ENCODE measurements around the gene FNDC3B. TPM values are rescaled to one million over a fixed set of nuclear protein-coding genes. Genes with fewer than 3 reads are reported as not detected.

Gene FNDC3B
- total RNA-seq, 1 donor from 2014 or later, result 68.5 TPM

DNA sequence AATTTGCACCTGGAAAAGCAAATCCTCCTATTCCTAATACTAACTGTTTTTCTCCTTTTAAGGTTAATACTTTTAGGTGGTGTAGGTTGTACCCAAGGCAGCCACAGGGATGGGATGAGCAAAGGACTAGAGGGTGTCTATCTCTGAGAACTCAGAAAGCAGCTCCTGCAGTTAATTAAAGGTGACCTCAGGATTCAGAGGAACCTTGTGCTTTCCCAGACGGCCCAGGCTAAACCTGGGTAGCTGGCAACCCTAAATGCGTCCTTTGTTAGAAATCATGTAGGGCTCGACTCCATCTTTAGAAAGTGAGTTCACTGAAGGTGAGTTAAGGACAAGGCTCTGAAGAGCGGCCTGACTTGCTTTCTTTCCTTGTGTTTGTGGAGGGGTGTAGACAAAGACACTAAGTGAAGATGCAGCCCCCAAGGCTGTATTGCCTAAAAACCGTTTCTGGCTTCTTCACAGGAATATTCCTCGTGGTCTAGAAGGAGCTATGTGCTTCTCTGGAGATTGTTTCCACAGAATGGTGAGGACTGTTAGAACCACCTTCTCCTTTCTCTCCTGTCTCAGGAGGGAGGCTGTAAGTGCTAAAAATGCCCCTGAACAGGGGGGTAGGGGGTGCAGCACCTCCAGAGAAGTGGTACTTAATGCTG, 14.9 kb downstream of the FNDC3B start:
- Histone ChIP-seq H3K9me3 (no peaks in the 10 kb centered on the region), H3K4me1 (peaks cover 56% of the 10 kb centered on the region), H3K27ac (no peak overlapping the region), H3K36me3 (no peaks in the 10 kb centered on the region), H3K27me3 (no peaks in the 10 kb centered on the region), H3K4me3 (no peak overlapping the region)
- DNase-seq (ENCODE audit: extremely low spot score in 2 of 2), result no peak
- intact Hi-C loops (cut with DNase I), result no loop called here
- TF ChIP-seq POLR2AphosphoS5 (IDR thresholded peaks at IDR 0.05; ENCODE audit: insufficient read depth in 1 of 2, low read depth in 1 of 2), result no peak
- no peak for TF ChIP-seq POLR2A (IDR thresholded peaks at IDR 0.05)
- TF ChIP-seq, protein P1, sequence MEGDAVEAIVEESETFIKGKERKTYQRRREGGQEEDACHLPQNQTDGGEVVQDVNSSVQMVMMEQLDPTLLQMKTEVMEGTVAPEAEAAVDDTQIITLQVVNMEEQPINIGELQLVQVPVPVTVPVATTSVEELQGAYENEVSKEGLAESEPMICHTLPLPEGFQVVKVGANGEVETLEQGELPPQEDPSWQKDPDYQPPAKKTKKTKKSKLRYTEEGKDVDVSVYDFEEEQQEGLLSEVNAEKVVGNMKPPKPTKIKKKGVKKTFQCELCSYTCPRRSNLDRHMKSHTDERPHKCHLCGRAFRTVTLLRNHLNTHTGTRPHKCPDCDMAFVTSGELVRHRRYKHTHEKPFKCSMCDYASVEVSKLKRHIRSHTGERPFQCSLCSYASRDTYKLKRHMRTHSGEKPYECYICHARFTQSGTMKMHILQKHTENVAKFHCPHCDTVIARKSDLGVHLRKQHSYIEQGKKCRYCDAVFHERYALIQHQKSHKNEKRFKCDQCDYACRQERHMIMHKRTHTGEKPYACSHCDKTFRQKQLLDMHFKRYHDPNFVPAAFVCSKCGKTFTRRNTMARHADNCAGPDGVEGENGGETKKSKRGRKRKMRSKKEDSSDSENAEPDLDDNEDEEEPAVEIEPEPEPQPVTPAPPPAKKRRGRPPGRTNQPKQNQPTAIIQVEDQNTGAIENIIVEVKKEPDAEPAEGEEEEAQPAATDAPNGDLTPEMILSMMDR (IDR thresholded peaks at IDR 0.05), result no peak

DNA sequence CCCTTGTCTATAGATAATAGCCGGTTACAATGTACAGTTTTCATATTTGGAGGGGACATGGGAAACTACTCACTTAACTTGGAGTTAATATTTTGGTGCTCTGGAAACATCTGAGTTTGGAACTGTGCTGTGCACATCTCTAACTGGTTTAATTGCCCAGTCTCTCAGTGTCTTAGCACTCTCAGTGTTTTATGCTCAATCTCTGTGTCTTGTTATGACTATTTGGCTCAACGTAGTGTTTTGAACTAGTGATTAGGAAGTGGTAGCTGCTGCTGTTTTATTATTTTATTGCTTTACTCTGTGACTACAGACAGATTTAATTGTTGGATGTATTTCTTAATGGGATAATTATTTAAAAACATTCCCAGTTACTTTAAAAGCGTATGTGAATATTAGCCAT, 17.0 kb downstream of the FNDC3B start:
- intact Hi-C loops (cut with DNase I), result no loop called here
- H3K4me3 ChIP-seq, result no peak overlapping the region
- H3K27me3 ChIP-seq, result no peaks in the 10 kb centered on the region
- TF ChIP-seq POLR2A (IDR thresholded peaks at IDR 0.05) (no peak), POLR2AphosphoS5 (IDR thresholded peaks at IDR 0.05; ENCODE audit: insufficient read depth in 1 of 2, low read depth in 1 of 2) (no peak)
- TF ChIP-seq, protein P1 (IDR thresholded peaks at IDR 0.05), result no peak
- peaks cover 73% of the 10 kb centered on the region for H3K4me1 ChIP-seq
- no peak for DNase-seq (ENCODE audit: extremely low spot score in 2 of 2)
- H3K36me3 ChIP-seq, result no peaks in the 10 kb centered on the region
- peak overlapping the region; percentile 47 for H3K27ac ChIP-seq
- no peaks in the 10 kb centered on the region for H3K9me3 ChIP-seq

DNA sequence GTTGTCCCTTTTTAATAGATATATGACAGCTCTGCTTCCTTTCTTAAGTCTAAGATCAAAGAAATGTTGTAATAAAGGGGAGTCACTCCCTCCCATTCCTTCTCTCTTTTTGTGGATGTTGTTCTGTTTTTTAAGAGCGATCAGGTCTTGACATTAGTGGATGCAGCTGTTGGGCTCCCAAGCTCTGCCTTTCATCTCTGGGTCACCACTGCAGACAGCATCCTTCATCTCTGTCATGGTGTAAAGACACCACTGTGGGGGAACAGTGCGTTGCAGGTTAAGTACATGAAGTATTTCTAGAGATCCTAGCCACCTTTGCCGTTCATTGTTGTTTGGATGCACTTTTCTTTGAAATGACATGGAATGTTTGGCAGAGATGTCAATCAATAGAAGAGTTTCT, 17.7 kb downstream of the FNDC3B start:
- Histone ChIP-seq H3K4me3 (no peak overlapping the region), H3K36me3 (no peaks in the 10 kb centered on the region), H3K9me3 (no peaks in the 10 kb centered on the region), H3K4me1 (peaks cover 79% of the 10 kb centered on the region), H3K27me3 (no peaks in the 10 kb centered on the region), H3K27ac (no peak overlapping the region)
- TF ChIP-seq POLR2AphosphoS5 (IDR thresholded peaks at IDR 0.05; ENCODE audit: insufficient read depth in 1 of 2, low read depth in 1 of 2), result no peak
- no peak for TF ChIP-seq POLR2A (IDR thresholded peaks at IDR 0.05)
- TF ChIP-seq, protein P1 (IDR thresholded peaks at IDR 0.05), result no peak
- no peak for DNase-seq (ENCODE audit: extremely low spot score in 2 of 2)
- intact Hi-C loops (cut with DNase I), result no loop called here

DNA sequence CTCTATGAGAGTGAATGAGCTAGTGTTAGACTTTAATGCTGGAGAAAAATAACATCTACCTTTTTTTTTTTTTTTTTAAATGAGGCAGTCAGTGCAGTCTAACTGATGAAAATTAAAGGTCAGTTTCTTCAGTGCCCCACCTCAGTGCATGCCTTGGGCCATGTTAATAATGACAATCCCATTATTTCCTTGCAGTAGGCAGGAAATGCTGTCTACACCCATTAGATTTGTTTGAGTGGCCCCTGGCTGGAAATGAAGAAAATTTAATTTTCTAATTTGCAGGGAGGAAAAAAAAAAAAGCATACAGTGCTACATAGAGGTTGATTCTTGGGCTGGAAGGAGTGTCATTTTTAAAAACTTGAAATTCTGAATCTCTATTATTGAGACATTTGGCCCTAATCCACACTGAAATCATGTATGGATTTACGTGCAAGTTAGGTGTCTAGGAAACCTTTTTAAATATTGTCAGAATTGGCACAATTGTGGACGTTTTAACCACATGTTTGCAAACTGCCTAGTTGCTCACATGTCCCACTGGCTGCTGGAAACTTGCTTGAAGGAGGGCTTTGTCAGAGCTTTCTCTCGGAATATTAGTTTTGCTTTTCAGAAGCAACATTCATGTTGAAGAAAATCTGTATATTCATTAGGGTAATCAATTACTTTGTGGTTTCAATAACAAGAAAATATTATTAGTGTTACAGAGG, 18.4 kb downstream of the FNDC3B start:
- intact Hi-C loops (cut with DNase I), result no loop called here

More for the DNA sequence above, 18.4 kb downstream of the FNDC3B start:
- H3K27me3 ChIP-seq, result no peaks in the 10 kb centered on the region
- no peak for DNase-seq (ENCODE audit: extremely low spot score in 2 of 2)
- no peak overlapping the region for H3K27ac ChIP-seq
- H3K4me3 ChIP-seq, result no peak overlapping the region
- no peaks in the 10 kb centered on the region for H3K36me3 ChIP-seq
- TF ChIP-seq POLR2A (IDR thresholded peaks at IDR 0.05), result no peak
- TF ChIP-seq, protein P1 (IDR thresholded peaks at IDR 0.05), result no peak
- no peak for TF ChIP-seq POLR2AphosphoS5 (IDR thresholded peaks at IDR 0.05; ENCODE audit: insufficient read depth in 1 of 2, low read depth in 1 of 2)
- H3K4me1 ChIP-seq, result peaks cover 86% of the 10 kb centered on the region
- H3K9me3 ChIP-seq, result no peaks in the 10 kb centered on the region

Data from vagina (tissue), 2 donors.